ENCODE measurements around the gene AGBL4. TPM values are rescaled to one million over a fixed set of nuclear protein-coding genes. Genes with fewer than 3 reads are reported as not detected.

AGBL4 gene
- total RNA-seq, 1 experiment from 2014 or later: not detected

- POLR2A ChIA-PET: no interaction called here
- no TSS peak for BruUV-seq (replicated peaks)
- RAD21 ChIA-PET (ENCODE audit: low non-redundant PET in 1 of 2, low total read pairs in 2 of 2, uncharacterized antibody in 2 of 2, unreplicated experiment in 2 of 2): no interaction called here
- intact Hi-C loops (cut with micrococcal nuclease): no loop called here
- Histone ChIP-seq H3K9me2 (ENCODE audit: insufficient read depth) (no peaks in the 10 kb centered on the region), H3K9ac (ENCODE audit: low read length) (no peak overlapping the region), H3K9me3 (ENCODE audit: control insufficient read depth in 1 of 2, insufficient read depth in 1 of 2, low read depth in 1 of 2, low read length in 2 of 2) (peaks cover 5 to 21% of the 10 kb centered on the region in 2 experiments; a peak in 2 of 4 replicates), H3K4me1 (ENCODE audit: control insufficient read depth in 1 of 2, insufficient read depth in 2 of 2, low read length in 2 of 2) (no peaks in the 10 kb centered on the region), H3K27ac (ENCODE audit: low read depth, low read length) (no peak overlapping the region), H3K79me2 (ENCODE audit: insufficient read depth, low read length) (no peaks in the 10 kb centered on the region), H3K4me3 (replicated peaks in 1 of 2; ENCODE audit: low read depth in 1 of 2, low read length in 2 of 2) (no peak overlapping the region), H3K36me3 (ENCODE audit: control insufficient read depth in 1 of 2, insufficient read depth in 2 of 2, low read length in 2 of 2) (no peaks in the 10 kb centered on the region), H2AFZ (ENCODE audit: low read depth, low read length, poor library complexity, severe bottlenecking) (no peak overlapping the region), H3K27me3 (ENCODE audit: insufficient read depth, low read length) (no peaks in the 10 kb centered on the region), H3K4me2 (ENCODE audit: low read length) (no peak overlapping the region), H4K20me1 (ENCODE audit: insufficient read depth) (no peaks in the 10 kb centered on the region)
- no peak for DNase-seq (ENCODE audit: low read depth, low spot score)
- ATAC-seq: no peak
- CTCF ChIA-PET: no interaction called here
- TF ChIP-seq ATF3 (IDR thresholded peaks at IDR 0.05) (no peak), FOSL1 (IDR thresholded peaks at IDR 0.05; ENCODE audit: low read depth) (no peak), CEBPB (IDR thresholded peaks at IDR 0.05; ENCODE audit: low read depth) (no peak), ZBTB33 (IDR thresholded peaks at IDR 0.05; ENCODE audit: extremely low read depth, insufficient replicate concordance, low read length) (no peak), POLR2AphosphoS5 (IDR thresholded peaks at IDR 0.05; ENCODE audit: low read depth, low read length) (no peak)
These were observed 337.6 kb downstream of the AGBL4 start for GRCh38 chr1:49686107-49686506.

- no peak overlapping the region for H3K9ac ChIP-seq (ENCODE audit: low read length)
- RAD21 ChIA-PET (ENCODE audit: low non-redundant PET in 1 of 2, low total read pairs in 2 of 2, uncharacterized antibody in 2 of 2, unreplicated experiment in 2 of 2): no interaction called here
- no peak for DNase-seq (ENCODE audit: low read depth, low spot score)
- H3K9me2 ChIP-seq (ENCODE audit: insufficient read depth): no peaks in the 10 kb centered on the region
- H3K9me3 ChIP-seq (ENCODE audit: control insufficient read depth in 1 of 2, insufficient read depth in 1 of 2, low read depth in 1 of 2, low read length in 2 of 2): peaks cover 5 to 11% of the 10 kb centered on the region in 2 experiments; a peak in 3 of 4 replicates
- POLR2A ChIA-PET: no interaction called here
- H3K4me1 ChIP-seq (ENCODE audit: control insufficient read depth in 1 of 2, insufficient read depth in 2 of 2, low read length in 2 of 2): no peaks in the 10 kb centered on the region
- H3K27ac ChIP-seq (ENCODE audit: low read depth, low read length): no peak overlapping the region
- H2AFZ ChIP-seq (ENCODE audit: low read depth, low read length, poor library complexity, severe bottlenecking): no peak overlapping the region
- H3K79me2 ChIP-seq (ENCODE audit: insufficient read depth, low read length): no peaks in the 10 kb centered on the region
- ATAC-seq: no peak
- no peak overlapping the region for H3K4me2 ChIP-seq (ENCODE audit: low read length)
- H3K4me3 ChIP-seq (replicated peaks in 1 of 2; ENCODE audit: low read depth in 1 of 2, low read length in 2 of 2): no peak overlapping the region
- intact Hi-C loops (cut with micrococcal nuclease): no loop called here
- BruUV-seq (replicated peaks): no TSS peak
- CTCF ChIA-PET: no interaction called here
- no peaks in the 10 kb centered on the region for H3K36me3 ChIP-seq (ENCODE audit: control insufficient read depth in 1 of 2, insufficient read depth in 2 of 2, low read length in 2 of 2)
- no peaks in the 10 kb centered on the region for H4K20me1 ChIP-seq (ENCODE audit: insufficient read depth)
- H3K27me3 ChIP-seq (ENCODE audit: insufficient read depth, low read length): no peaks in the 10 kb centered on the region
- TF ChIP-seq POLR2A (IDR thresholded peaks at IDR 0.05; ENCODE audit: borderline replicate concordance, extremely low read depth, insufficient read depth, insufficient read length) (no peak), CTCF (IDR thresholded peaks at IDR 0.05 in 2 of 3, conservative IDR thresholded peaks at IDR 0.05 in 1 of 3; ENCODE audit: borderline replicate concordance in 1 of 3, insufficient read depth in 1 of 3, low read depth in 2 of 3, low read length in 2 of 3) (no peak), SP1 (IDR thresholded peaks at IDR 0.05; ENCODE audit: low read depth) (no peak), MAX (IDR thresholded peaks at IDR 0.05) (no peak), TCF7L2 (IDR thresholded peaks at IDR 0.05; ENCODE audit: borderline replicate concordance, extremely low read depth, insufficient read depth, insufficient read length) (no peak), ZBTB33 (IDR thresholded peaks at IDR 0.05; ENCODE audit: extremely low read depth, insufficient replicate concordance, low read length) (no peak), ELF1 (IDR thresholded peaks at IDR 0.05; ENCODE audit: borderline replicate concordance, low read depth) (no peak), ZFX (IDR thresholded peaks at IDR 0.05) (no peak)
These were observed 346.0 kb downstream of the AGBL4 start for GRCh38 chr1:49677706-49678105.

Data from HCT116 (cell line).